ENCODE data around the gene CEP20.

DNA sequence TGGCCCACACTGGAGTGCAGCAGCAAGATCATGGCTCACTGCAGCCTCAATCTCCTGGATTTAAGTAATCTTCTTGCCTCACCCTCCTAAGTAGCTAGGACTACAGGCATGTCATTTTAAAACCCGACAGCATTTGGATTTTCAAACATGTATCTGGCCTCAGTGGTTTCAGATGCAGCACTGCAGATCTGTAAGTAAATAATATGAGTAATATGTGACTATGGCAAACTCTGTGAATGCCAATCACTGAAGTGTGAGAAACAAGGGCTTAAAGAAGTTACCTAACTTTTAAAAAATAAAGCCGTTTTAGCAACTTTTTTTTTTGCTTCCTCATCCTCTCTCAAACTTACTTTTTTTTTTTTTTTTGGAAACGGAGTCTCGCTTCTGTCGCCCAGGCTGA lies 11.9 kb downstream of the CEP20 start:
- TF ChIP-seq, protein P1, sequence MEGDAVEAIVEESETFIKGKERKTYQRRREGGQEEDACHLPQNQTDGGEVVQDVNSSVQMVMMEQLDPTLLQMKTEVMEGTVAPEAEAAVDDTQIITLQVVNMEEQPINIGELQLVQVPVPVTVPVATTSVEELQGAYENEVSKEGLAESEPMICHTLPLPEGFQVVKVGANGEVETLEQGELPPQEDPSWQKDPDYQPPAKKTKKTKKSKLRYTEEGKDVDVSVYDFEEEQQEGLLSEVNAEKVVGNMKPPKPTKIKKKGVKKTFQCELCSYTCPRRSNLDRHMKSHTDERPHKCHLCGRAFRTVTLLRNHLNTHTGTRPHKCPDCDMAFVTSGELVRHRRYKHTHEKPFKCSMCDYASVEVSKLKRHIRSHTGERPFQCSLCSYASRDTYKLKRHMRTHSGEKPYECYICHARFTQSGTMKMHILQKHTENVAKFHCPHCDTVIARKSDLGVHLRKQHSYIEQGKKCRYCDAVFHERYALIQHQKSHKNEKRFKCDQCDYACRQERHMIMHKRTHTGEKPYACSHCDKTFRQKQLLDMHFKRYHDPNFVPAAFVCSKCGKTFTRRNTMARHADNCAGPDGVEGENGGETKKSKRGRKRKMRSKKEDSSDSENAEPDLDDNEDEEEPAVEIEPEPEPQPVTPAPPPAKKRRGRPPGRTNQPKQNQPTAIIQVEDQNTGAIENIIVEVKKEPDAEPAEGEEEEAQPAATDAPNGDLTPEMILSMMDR (IDR thresholded peaks at IDR 0.05) = no peak
- TF ChIP-seq POLR2A (IDR thresholded peaks at IDR 0.05) = no peak

All from lower leg skin (tissue), 3 donors.